HG03565 (cell line): ENCODE measurements around the gene SNED1.
"Not testable (repeated sequence)": the region's sequence is repeated elsewhere in the genome, so short reads cannot be mapped to it uniquely, and the experiment has no call there.

Experiments used
- ATAC-seq: cut with Tn5 transposase; IDR thresholded peaks from one replicate; pipeline ENCODE4 v1.9.1; 2021; ENCODE audit warnings: mild to moderate bottlenecking, moderate library complexity; ENCODE audit not compliant: unreplicated experiment

SNED1 gene

DNA sequence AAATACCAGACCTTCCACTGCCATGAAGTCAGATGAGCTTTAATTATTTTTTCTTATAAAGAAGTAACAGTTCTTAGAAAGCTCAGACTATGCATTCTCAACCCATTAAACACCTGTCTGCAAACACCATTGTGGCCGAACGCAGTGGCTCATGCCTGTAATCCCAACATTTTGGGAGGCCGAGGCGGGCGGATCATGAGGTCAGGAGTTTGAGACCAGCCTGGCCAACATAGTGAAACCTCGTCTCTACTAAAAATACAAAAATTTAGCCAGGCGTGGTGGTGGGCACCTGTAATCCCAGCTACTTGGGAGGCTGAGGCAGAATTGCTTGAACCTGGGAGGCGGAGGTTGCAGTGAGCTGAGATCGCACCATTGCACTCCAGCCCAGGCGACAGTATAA lies 106.2 kb downstream of the SNED1 start:
- not testable (repeated sequence) for ATAC-seq

DNA sequence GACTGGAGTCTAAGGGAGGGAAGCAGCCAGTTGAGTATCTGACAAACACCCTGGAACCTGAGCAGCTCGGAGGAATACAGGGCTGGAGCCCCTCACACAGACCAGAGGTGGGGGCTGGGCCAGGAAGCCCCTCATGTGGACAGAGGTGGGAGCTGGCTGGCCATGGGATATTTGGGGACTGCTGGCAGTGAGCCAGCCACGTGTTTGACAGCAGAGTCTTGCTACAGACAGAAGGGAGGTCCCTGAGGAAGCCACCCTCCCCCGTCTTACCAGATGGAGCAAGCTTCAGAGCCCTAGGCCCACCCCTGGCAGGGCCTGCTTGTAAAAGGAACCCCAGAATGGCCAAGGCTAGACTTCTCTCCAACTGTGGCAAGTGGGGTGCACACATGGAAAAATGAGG lies 107.2 kb downstream of the SNED1 start:
- no peak for ATAC-seq

DNA sequence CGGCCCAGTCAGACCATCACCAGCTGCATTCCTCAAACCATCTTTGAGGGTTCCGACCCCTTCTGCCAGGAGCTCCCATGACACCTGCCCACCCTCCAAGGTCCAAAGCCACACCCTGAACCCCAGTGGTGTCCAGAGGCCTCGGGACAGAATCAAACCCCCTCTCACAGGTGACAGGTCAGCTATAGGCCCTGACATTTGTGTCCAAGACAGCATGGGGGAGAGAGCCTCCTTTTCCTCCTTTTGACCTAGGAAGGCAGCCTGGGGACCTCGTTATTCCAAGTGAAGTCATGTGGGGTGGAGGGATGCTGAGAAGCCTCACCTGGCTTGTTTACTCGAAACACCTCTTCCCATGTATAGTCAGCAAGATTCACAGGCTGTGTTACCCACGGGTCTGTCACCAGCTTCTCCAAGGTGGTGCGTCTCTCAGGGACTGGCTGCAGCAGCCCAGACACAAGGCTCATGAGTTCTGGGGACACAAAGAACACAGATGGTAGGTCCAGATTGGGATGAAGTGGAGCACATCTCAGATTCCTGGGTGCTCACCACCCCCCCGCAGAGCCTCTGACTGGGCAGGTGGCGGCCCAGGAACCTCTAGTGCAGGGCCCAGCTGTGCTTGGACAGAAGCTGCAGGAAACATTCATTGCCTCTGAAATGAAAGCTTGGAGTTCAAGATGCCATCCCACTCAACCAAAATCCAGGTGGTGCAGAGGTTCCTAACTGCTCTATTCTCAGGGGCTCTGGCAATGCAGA lies 108.8 kb downstream of the SNED1 start:
- ATAC-seq = no peak

DNA sequence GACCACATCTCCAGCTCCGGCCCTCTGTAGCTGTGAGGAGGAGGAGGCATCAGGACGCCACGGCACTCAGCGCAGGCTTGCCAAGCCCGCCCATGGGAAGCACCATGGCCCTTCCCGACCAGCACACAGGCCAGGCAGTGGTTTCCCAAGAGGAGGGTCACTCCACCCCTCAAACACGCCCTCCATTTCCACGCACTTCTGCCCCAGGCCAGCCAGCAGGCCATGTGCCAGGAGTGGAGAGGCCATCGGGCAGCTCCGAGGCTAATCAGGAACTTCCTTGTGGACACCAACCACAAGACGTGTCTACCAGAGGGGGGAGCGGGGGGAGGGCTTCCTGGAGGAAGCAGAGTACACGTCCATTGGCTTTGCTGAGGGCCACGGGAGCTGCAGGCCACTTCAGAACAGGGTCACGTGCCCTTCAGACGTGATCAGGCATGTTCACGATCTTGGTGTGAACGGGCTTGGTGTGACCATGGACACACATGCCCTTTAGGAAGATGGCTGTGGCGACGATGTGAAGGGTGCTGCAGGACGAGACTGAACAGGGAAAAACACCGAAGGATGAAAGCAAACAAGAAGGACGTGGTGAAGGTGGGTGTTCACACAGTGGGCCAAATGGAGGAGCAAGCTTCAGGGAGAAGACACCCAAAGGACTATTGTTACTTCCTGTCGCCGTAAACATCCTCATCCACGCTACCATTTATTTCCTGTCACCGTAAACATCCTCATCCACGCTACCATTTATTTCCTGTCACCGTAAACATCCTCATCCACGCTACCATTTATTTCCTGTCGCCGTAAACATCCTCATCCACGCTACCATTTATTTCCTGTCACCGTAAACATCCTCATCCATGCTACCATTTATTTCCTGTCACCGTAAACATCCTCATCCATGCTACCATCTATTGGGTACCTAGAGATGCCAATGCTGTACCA lies 110.1 kb downstream of the SNED1 start:
- no peak for ATAC-seq

DNA sequence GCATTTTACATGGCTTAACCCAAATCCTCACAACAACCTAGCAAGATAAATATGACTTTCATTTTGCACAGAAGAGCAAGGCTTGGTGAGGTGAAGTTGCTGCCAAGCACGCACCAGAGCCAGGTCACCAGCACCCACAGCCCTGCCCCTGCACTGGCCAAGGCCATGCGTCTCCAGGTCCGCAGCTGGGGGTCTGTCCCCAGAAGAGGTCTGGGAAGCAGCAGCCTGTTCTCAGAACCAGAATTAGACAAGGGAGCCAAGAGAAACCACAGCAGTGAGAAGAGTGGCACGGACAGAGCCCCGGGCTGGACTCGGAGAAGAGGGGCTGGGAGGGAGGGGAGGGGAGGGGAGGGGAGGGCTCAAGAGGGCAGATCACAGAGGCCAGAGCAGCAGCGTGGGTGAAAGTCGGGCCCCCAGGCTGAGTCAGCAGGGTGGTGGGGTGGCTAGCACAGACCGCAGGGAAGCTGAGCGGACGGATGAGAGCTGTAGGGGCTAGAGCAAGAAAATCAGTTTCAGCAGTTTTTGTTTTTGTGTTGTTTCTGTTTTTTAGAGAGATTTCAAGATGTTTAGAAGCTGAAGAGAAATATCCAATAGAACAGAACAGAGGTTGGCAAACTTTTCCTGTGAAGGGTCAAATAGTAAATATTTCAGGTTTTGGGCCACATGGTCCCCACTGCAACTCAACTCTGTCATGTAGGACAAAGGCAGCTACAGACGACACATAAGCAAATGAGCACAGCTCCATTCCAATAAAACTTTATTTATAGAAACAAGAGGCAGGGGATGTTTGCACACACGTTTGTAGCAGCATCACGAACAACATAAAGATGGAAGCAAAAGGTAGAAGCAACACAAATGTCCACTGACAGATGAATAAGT lies 111.0 kb downstream of the SNED1 start:
- no peak for ATAC-seq

DNA sequence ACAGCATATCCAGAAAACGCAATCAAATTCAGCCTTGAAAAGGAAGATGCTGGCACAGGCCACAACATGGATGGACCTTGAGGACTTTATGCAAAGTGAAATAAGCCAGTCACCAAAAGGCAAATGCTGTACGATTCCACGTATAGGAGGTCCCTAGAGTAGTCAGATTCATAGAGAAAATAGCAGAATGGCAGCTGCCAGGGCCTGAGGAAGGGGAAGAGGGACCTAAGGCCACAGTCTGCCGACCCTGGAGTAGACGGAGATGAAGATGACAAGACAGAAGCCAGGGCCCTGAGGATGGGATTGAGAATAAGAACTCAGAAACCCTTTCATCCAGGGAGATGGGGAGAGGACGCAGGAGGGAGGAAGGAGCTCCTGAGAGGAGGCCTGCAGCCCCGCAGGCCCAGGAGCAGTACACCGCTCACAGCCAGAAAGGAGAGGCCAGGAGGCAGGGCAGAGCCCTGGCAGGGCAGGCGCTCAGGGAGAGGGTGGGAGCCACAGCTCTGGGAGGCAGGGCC lies 111.7 kb downstream of the SNED1 start:
- ATAC-seq = no peak

DNA sequence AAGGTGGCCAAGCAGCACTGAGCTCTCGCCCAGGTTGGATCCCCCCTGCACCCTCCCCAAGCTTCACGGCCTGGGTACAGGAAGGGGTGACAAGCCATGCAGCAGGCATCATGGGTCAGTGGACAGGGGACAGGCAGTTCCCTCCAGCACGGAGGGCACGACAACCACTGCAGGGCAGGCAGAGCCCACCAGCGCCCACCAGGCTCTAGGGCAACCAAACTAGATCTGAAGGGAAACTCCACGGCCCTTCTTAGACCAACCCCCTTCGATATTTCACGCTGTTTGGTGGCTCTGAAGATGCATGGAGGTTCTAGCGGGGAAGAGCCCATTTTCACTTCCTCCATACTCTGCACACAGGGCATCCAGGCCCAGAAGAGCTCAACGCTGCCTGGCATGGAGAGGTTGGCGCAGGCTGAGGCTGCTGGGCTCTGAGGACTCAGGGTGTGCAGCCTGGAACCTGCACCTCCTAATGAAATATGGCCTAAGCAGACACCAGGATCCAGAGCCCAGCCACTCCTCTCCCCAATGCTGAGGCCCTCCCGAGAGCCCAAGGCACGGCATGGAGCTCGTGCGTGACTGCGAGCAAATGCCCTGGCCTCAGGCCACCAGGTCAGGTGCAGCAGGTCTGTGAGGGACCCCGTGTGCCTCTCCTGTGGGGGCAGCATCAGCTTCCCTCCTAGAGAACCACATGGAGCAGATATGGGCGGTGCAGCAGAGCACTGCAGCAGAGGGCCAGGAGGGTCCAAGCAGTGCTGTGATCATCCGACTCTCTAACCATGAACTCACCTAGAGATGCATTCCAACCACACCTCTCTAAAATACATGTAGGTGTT lies 112.4 kb downstream of the SNED1 start:
- ATAC-seq = no peak

DNA sequence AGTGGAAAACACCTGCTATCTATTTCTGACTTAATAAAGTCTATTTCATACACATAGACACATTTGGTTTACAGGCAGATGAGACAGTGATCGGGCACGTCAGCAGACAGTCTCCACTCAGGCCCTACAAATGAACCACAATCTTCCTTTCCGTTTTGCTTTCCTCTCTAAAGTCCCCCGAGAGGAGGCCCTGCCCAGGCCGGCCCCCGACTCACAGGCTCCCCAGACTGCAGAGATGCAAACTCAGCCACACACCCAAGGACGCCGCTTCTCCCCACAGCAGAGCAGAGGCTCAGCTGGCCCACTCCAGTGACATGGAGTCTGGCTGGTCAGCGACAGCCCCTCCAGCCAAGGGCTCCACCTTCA lies 113.0 kb downstream of the SNED1 start:
- ATAC-seq = no peak

DNA sequence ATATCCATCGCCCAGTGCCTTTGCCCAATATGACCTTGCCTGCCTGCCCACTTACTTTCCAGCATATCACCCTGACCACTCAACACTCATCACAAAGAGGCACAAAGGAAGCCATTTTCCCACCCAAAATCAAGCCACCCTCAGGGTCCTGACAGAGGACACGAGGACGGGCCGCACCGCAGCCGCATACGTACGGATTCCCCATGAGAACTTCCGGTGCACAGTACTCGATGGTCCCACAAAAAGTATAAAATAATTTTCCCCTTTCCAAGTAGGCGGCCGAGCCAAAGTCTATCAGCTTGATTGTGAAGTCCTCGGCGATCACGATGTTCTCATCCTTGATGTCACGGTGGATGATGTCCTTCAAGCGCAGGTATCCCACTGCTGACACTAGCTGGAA lies 113.6 kb downstream of the SNED1 start:
- ATAC-seq = no peak

DNA sequence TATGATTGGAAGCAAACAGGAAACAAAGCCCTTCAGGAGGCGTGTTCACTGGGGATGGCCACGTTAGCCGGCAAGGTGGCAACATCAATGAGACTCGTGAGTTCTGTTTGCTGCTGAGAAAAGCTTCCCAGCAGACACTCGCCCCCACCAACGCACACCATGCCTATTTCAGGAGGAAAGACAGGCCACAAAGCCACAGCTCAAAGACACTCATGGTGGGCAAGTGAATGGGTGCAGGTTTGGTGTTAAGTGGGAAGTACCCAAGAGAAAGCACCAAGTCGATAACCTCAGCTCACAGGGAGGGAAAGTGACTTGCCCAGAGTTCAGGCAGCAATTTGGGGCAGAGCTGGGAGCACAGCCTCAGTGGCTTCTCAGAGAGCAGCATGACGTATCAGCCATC lies 114.2 kb downstream of the SNED1 start:
- ATAC-seq = no peak

DNA sequence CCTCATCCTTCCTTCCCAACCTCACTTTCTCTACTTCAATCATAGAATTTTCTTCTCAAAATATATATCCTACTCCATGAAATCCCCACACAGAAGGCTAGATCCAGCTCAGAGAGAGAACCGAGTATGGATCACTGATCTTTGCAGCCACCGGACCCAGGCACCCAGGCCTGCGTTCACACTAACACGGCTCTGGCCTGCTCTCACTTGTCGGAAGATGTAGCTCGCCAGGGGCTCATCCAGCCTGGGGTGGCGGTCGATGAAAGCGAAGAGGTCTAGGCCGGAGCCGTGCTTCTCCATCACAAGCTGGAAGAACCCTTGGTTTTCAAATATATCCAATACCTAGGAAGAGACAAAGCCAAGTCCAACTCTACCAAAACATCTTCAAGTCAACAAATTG lies 116.4 kb downstream of the SNED1 start:
- no peak for ATAC-seq

DNA sequence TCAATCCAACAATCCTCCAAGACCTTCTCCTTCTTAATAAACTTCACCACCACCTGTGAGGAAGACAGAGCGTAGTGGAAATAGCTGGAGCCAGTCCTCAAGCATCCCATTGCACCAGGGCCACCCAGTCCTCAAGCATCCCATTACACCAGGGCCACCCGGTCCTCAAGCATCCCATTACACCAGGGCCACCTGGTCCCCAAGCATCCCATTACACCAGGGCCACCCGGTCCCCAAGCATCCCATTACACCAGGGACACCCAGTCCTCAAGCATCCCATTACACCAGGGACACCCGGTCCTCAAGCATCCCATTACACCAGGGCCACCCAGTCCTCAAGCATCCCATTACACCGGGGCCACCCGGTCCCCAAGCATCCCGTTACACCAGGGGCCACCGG lies 116.9 kb downstream of the SNED1 start:
- no peak for ATAC-seq

DNA sequence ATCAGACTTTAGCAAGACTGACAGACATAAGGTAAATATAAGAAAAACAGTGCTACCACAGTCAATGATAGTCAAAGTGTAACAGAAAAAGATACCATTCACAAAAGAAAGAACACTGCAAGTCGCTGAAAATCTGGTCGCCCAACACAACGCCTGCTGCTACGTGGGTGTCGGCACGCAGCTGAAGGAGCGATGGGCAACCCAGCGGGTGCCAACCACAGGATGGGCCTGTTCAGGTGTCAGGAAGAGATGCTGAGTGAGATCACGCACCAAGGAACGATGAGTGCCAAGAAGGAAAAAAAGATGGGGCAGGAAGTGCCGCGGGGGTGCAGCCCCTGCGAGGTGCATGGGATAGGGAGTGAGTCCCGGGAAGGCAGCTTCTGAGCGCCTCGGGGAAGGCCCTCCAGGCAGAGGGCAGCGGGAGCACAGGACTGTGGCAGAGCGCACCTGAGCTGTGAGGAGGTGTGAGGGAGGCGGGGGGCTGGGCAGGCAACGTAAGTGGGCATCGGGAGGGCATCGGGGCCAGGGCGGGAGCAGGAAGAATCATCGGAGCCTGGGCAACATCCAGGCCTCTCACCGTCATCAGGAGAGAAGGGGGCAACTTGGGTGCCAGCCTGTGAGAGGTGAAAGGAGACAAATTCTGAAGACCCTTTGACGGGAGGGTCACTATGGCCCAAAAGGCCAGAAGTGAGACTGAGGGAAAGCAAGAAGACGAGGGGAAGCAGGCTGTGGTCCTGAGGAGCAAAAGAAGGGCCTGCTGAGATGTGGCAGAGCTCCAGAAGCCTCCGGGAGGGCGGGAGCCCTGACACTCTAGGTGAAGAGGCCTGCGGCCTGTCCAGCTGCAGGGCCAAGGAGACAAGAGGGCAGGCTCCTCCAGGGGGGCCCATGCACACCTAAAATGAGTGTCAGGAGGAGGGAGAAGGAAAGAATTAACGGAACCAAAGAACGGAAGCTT lies 118.5 kb downstream of the SNED1 start:
- no peak for ATAC-seq

DNA sequence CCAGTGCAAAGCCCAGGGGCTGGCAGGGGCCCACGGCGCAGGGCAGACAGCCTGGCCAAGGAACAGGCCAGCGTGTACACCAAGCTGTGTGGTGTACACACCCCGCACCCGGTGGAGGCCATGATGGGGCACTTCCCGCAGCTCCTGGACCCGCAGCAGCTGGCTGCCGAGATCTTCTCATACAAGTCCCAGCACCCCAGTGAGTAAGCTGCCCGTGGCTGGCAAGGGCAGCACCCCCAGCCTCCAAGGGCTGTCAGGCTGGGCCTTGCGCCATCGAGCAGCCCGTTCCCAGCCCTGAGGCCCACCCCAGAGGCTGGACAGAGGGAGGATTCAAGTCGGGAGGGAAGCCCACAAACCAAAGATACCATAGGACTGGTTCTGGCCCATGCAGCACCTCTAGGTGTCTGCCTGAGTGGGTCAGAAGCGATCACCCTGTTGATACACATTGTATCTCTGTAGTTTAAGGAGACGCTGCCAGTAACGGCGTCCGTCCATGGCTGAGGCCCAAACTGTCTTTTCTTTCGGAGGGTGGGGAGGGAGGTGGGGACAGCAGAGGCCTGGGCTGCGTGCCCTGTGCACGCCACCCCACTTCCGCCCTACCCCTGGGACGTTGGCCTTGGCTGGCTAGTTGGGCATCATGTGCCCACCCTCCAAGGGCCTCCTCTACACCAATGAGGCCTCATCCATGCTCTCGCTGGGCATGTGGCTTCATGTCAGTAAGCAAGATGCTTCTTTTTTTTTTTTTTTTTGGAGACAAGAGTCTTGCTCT lies 120.5 kb downstream of the SNED1 start:
- ATAC-seq = no peak

DNA sequence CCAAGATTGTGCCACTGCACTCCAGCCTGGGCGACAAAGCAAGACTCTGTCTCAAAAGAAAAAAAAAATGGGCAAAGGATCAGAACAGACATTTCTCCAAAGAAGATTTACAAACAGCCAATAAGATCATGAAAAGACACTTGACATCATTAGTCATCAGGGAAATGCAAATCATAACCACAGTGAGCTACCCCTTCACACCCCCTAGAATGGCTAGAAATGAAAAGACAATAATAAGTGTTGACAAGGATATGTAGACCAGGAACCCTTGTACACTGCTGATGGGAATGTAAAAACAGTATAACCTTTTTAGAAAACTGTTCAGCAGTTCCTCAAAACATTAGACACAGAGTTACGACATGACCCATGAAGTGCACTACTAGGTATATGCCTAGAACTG lies 122.0 kb downstream of the SNED1 start:
- ATAC-seq = no peak

DNA sequence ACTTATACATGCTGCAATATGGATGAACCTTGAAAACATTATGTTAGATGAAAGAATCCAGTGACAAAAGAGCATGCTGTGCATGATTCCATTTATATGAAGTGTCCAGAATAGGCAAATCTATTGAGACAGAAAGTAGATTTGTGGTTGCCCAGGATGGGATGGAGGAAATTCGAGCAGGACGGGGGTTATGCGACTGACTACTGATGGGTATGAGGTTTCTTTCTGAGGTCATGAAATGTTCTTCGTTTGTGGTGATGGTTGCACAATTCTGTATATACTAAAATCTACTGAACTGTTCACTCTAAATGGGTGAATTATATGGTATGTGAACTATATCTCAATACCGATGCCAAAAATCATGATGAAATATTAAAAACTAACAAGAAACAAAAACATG lies 122.6 kb downstream of the SNED1 start:
- no peak for ATAC-seq

DNA sequence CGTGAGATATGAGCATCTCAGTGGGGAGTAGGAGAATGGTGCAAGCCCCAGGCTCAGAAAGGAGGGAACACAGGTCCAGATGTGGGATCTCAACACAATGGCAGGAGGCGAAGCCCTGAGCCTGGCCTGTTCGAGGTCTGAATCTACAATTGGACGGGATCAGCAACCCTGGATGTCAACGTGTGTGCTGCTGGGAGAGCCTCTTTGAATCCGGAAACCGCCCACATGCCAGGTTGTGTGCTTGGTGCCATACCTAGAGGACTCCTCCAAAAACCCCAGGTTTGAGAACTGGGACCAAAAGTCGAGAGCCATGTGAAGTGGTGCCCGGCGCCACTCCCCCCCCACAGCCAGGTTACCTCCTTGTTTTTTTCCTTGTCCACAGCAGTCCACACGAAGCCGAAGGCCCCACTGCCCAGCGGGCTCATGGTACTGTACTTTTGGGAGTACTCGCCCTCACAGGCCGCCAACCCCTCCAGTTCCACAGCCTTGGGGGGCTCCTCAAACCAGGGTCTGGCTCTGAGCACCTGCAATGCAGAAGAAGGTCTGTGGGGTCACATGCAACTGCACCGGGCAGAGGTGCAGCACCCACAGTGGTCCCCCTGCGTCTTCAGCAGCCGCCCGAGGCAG lies 124.1 kb downstream of the SNED1 start:
- no peak for ATAC-seq
